H9 (cell line): ENCODE results near the gene ANKHD1. TPM values are rescaled to one million over a fixed set of nuclear protein-coding genes. Genes with fewer than 3 reads are reported as not detected.
A peak's percentile ranks its signal among the peaks of the same experiment; 100 is the strongest.

Source experiments
- DNase-seq: peaks from one replicate; pipeline ENCODE4 v3.0.0-alpha.2; 2017
- H2AFZ ChIP-seq: one replicate; pipeline ENCODE4 v1.6.1; 2013; ENCODE audit warnings: mild to moderate bottlenecking, low read length, control low read depth, moderate library complexity
- H2AK5ac ChIP-seq: 2 replicates; pipeline ENCODE4 v1.6.1; 2013; ENCODE audit warnings: low read length, control low read depth, mixed read lengths; ENCODE audit not compliant: insufficient read length
- H2BK120ac ChIP-seq: one replicate; pipeline ENCODE4 v1.6.1; 2013; ENCODE audit warnings: low read depth, mild to moderate bottlenecking, low read length, control low read depth, inconsistent platforms; ENCODE audit not compliant: poor library complexity, severe bottlenecking
- H2BK12ac ChIP-seq: 2 replicates; pipeline ENCODE4 v1.6.1; 2013; ENCODE audit warnings: low read length, control low read depth, mixed read lengths, low read depth; ENCODE audit not compliant: insufficient read length
- H2BK15ac ChIP-seq: 2 replicates; pipeline ENCODE4 v1.6.1; 2013; ENCODE audit warnings: low read depth, low read length, control low read depth
- H2BK20ac ChIP-seq: one replicate; pipeline ENCODE4 v1.6.1; 2013; ENCODE audit warnings: low read depth, mild to moderate bottlenecking, low read length, control low read depth, inconsistent platforms; ENCODE audit not compliant: poor library complexity, severe bottlenecking
- H2BK5ac ChIP-seq: 2 replicates; pipeline ENCODE4 v1.6.1; 2013; ENCODE audit warnings: low read length, control low read depth, mixed read lengths; ENCODE audit not compliant: insufficient read length
- H3K14ac ChIP-seq: 2 replicates; pipeline ENCODE4 v1.6.1; 2013; ENCODE audit warnings: low read length, control low read depth; ENCODE audit not compliant: insufficient read depth
- H3K18ac ChIP-seq: 2 replicates; pipeline ENCODE4 v1.6.1; 2013; ENCODE audit warnings: low read depth, mild to moderate bottlenecking, mixed read lengths, low read length, control low read depth; ENCODE audit not compliant: insufficient read length
- H3K23ac ChIP-seq: 2 replicates; pipeline ENCODE4 v1.6.1; 2013; ENCODE audit warnings: low read length, control low read depth, mixed read lengths, low read depth; ENCODE audit not compliant: insufficient read length
- H3K23me2 ChIP-seq: 2 replicates; pipeline ENCODE4 v1.6.1; 2013; ENCODE audit warnings: low read depth, mild to moderate bottlenecking, mixed read lengths, low read length, control low read depth; ENCODE audit not compliant: insufficient read length, poor library complexity, severe bottlenecking
- H3K27ac ChIP-seq: 2 replicates; pipeline ENCODE4 v1.5.1; 2013; ENCODE audit warnings: low read length, control low read depth, mixed read lengths, low read depth; ENCODE audit not compliant: insufficient read length
- H3K27me3 ChIP-seq: 2 replicates; pipeline ENCODE4 v1.6.1; 2013; ENCODE audit warnings: low read length, control low read depth, inconsistent platforms; ENCODE audit not compliant: insufficient read depth
- H3K4ac ChIP-seq: 2 replicates; pipeline ENCODE4 v1.6.1; 2013; ENCODE audit warnings: low read depth, mild to moderate bottlenecking, control low read depth, inconsistent platforms, low read length, moderate library complexity
- H3K4me1 ChIP-seq: 2 replicates; pipeline ENCODE4 v1.6.1; 2013; ENCODE audit warnings: low read length, control low read depth, inconsistent platforms; ENCODE audit not compliant: insufficient read depth
- H3K4me2 ChIP-seq: 2 replicates; pipeline ENCODE4 v1.6.1; 2013; ENCODE audit warnings: low read length, control low read depth, mixed read lengths; ENCODE audit not compliant: insufficient read length, insufficient read depth
- H3K56ac ChIP-seq: 2 replicates; pipeline ENCODE4 v1.6.1; 2013; ENCODE audit warnings: low read depth, mild to moderate bottlenecking, mixed read lengths, low read length, control low read depth; ENCODE audit not compliant: insufficient read length
- H3K79me1 ChIP-seq: 2 replicates; pipeline ENCODE4 v1.6.1; 2013; ENCODE audit warnings: low read depth, mild to moderate bottlenecking, moderate library complexity, low read length, control low read depth, inconsistent platforms; ENCODE audit not compliant: insufficient read depth, poor library complexity, severe bottlenecking
- H3K79me2 ChIP-seq: 2 replicates; pipeline ENCODE4 v1.6.1; 2013; ENCODE audit warnings: low read length, control low read depth, inconsistent platforms; ENCODE audit not compliant: insufficient read depth
- H3K9ac ChIP-seq: 2 replicates; pipeline ENCODE4 v1.6.1; 2013; ENCODE audit warnings: low read length, control low read depth, mixed read lengths; ENCODE audit not compliant: insufficient read length; ENCODE audit errors: extremely low read depth
- H3K9me3 ChIP-seq: one replicate; pipeline ENCODE4 v1.6.1; 2013; ENCODE audit warnings: low read depth, low read length, inconsistent platforms; ENCODE audit not compliant: control insufficient read depth
- H3T11ph ChIP-seq: one replicate; pipeline ENCODE4 v1.6.1; 2013; ENCODE audit warnings: mild to moderate bottlenecking, low read length, control low read depth, inconsistent platforms
- H4K20me1 ChIP-seq: one replicate; pipeline ENCODE4 v1.6.1; 2013; ENCODE audit not compliant: control insufficient read depth, insufficient read length, insufficient read depth
- H4K5ac ChIP-seq: 2 replicates; pipeline ENCODE4 v1.6.1; 2013; ENCODE audit warnings: low read depth, mild to moderate bottlenecking, mixed read lengths, low read length, control low read depth; ENCODE audit not compliant: insufficient read length
- H4K8ac ChIP-seq: replicated peaks from 2 replicates; pipeline ENCODE4 v1.6.1; 2013; ENCODE audit warnings: low read length, control low read depth, mixed read lengths, low read depth; ENCODE audit not compliant: insufficient read length
- H4K91ac ChIP-seq: 2 replicates; pipeline ENCODE4 v1.6.1; 2013; ENCODE audit warnings: low read depth, mild to moderate bottlenecking, moderate library complexity, mixed read lengths, low read length, control low read depth; ENCODE audit not compliant: insufficient read length
- H3K27ac Mint-ChIP-seq, 3 experiments: 2 replicates in 2 of 3; 3 replicates in 1 of 3; pipeline ENCODE4 v1.8.0; 2020 to 2021; ENCODE audit warnings: mixed read lengths in 3 of 3, mild to moderate bottlenecking in 1 of 3, moderate library complexity in 1 of 3
- H3K27me3 Mint-ChIP-seq: 2 replicates; pipeline ENCODE4 v1.8.0; 2021; ENCODE audit warnings: low read depth, mild to moderate bottlenecking, moderate library complexity, mixed read lengths
- H3K36me3 Mint-ChIP-seq, 3 experiments: 2 replicates in 2 of 3; 3 replicates in 1 of 3; pipeline ENCODE4 v1.8.0; 2020 to 2021; ENCODE audit warnings: low read depth in 3 of 3, mixed read lengths in 3 of 3; ENCODE audit not compliant: insufficient read depth in 1 of 3
- H3K4me1 Mint-ChIP-seq, 2 experiments: 2 replicates each; pipeline ENCODE4 v1.8.0; 2020; ENCODE audit warnings: mixed read lengths in 2 of 2
- H3K4me3 Mint-ChIP-seq, 2 experiments: 2 replicates in 1 of 2; 3 replicates in 1 of 2; pipeline ENCODE4 v1.8.0; 2020 to 2021; ENCODE audit warnings: mild to moderate bottlenecking in 2 of 2, mixed read lengths in 2 of 2, moderate library complexity in 1 of 2
- H3K9me3 Mint-ChIP-seq, 2 experiments: 2 replicates in 1 of 2; 3 replicates in 1 of 2; pipeline ENCODE4 v1.8.0; 2020; ENCODE audit warnings: mild to moderate bottlenecking in 2 of 2, mixed read lengths in 2 of 2, moderate library complexity in 1 of 2
- CTCF ChIP-seq: fragments of 200-600 bp; sonication (generic); conservative IDR thresholded peaks from 3 replicates; pipeline ENCODE4 v1.8.0; 2021; ENCODE audit warnings: antibody characterized with exemption, mild to moderate bottlenecking
- WGBS: extraction: QIAGEN DNeasy Blood & Tissue Kit; methylation state at CpG from one replicate; pipeline ENCODE4 v1.1.7; 2013; ENCODE audit warnings: missing lambda C conversion rate, low lambda C conversion rate, mixed read lengths; ENCODE audit not compliant: insufficient read length; ENCODE audit errors: extremely low coverage; 5-methylcytosine and 5-hydroxymethylcytosine counted together
- total RNA-seq: library from RNA; stranded (reverse); gene quantifications from 2 replicates; pipeline ENCODE4 v1.2.1, GENCODE V29; 2021

The ANKHD1 gene
- total RNA-seq, 1 experiment from 2014 or later = 105 TPM

DNA sequence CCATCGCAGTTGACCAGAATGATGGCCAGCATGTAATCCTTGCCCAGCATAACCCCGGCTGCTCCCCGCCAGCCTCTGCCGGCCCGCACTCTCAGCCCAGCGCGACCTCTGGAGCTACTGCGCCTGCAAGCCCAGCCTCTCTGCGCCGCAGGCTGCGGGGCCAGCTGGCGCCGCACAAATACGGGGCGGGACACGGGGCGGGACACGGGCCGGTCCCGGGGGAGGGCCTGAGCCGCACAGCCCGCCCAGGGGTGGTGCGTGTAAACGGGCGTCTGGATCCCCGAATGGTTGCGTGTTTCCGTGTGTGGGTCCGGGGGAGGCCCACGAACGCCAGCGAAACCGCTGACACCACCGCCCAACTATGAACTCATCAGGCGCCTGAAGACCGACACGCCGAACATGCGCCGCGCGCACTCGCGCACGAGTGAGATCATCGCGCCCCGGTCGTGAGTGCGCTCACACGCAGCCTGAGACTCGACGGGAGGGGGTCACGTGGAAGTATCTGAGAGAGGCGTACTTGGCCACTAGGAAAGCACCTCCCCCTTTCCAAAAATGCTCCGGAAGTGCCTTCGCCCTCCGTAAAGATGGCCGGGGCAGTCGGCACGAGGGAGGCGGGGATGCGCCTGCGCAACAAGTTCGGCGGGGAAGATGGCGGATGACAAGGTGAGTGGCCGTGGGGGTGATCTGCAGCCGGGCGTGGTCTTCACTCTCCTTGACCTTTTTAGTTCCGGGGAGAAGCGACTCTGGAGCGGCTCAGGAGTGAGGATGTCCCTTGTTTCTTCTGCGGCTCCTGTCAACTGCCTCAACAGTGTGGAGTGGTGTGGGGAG is 162.8 kb downstream of the ANKHD1 start, which contains the start of the genes APBB3 and SLC35A4:
Gene APBB3, minus strand, starts transcription at position 403 of the 828 bp plus-strand sequence. Its CDS starts 353 bp downstream, at position 50.
Gene SLC35A4, plus strand, starts transcription at position 633 of the 828 bp plus-strand sequence. CDS start 2,342 bp downstream, outside the sequence.
- no peak within 1 kb of the TSS for H4K8ac ChIP-seq
- Mint-ChIP-seq H3K4me1 (peaks cover 14 to 18% of the 10 kb centered on the region in 2 experiments), H3K4me3 (peak within 1 kb of the TSS; percentile 89 to 98), H3K36me3 (peaks cover 9 to 41% (median 31%) of the 10 kb centered on the region in 3 experiments), H3K27me3 (no peaks in the 10 kb centered on the region; the same call in 1 of the 2 replicates), H3K9me3 (no peaks in the 10 kb centered on the region; a peak in 2 of 5 replicates), H3K27ac (peak within 1 kb of the TSS; percentile 89 to 98 (median 92))
- no peak within 1 kb of the TSS for H3K23ac ChIP-seq
- DNase-seq = peak; percentile 96
- peak within 1 kb of the TSS; percentile 56 for H3K18ac ChIP-seq
- no peak within 1 kb of the TSS for H2BK12ac ChIP-seq
- H2BK120ac ChIP-seq = no peak within 1 kb of the TSS
- H3K56ac ChIP-seq = no peak within 1 kb of the TSS
- no peak within 1 kb of the TSS for H4K91ac ChIP-seq
- H2BK15ac ChIP-seq = no peak within 1 kb of the TSS
- H2AFZ ChIP-seq = no peak within 1 kb of the TSS
- H3K4me2 ChIP-seq = peak within 1 kb of the TSS; percentile 92
- no peak within 1 kb of the TSS for H3T11ph ChIP-seq
- no peak within 1 kb of the TSS for H2AK5ac ChIP-seq
- WGBS = no CpG with 5 or more reads among the region's 74 CpGs
- peaks cover 4% of the 10 kb centered on the region; the same call in 1 of the 2 replicates for H3K4me1 ChIP-seq
- H4K20me1 ChIP-seq = no peaks in the 10 kb centered on the region
- no peaks in the 10 kb centered on the region for H3K79me2 ChIP-seq
- no peak within 1 kb of the TSS for H3K4ac ChIP-seq
- TF ChIP-seq CTCF = no peak
- H3K14ac ChIP-seq = peak within 1 kb of the TSS; percentile 80
- H3K27ac ChIP-seq = no peak within 1 kb of the TSS
- no peaks in the 10 kb centered on the region for H3K9me3 ChIP-seq
- H3K23me2 ChIP-seq = peaks cover 10% of the 10 kb centered on the region
- H2BK20ac ChIP-seq = no peak within 1 kb of the TSS
- H3K27me3 ChIP-seq = no peaks in the 10 kb centered on the region
- no peak within 1 kb of the TSS for H2BK5ac ChIP-seq
- peak within 1 kb of the TSS; percentile 88 for H3K9ac ChIP-seq
- no peaks in the 10 kb centered on the region for H3K79me1 ChIP-seq
- H4K5ac ChIP-seq = no peak within 1 kb of the TSS
